Measurements from ENCODE around the gene CACNA1I. TPM values are rescaled to one million over a fixed set of nuclear protein-coding genes. Genes with fewer than 3 reads are reported as not detected.

The CACNA1I gene
- total and polyA plus RNA-seq, 2 donors (not counting 3 experiments of a cell fraction or from before 2014, with no cell fraction given), result not detected

- intact Hi-C loops (cut with micrococcal nuclease), result no loop called here
- Histone ChIP-seq H3K27ac (ENCODE audit: insufficient read depth, low read depth, low read length) (no peak overlapping the region), H3K4me2 (ENCODE audit: insufficient read depth, low read length) (no peak overlapping the region), H4K20me1 (replicated peaks; ENCODE audit: control insufficient read depth, extremely low read depth, insufficient read depth, low read length) (no peaks in the 10 kb centered on the region), H3K4me1 (ENCODE audit: control insufficient read depth, extremely low read depth, insufficient read depth, low read length) (no peaks in the 10 kb centered on the region), H3K36me3 (ENCODE audit: control insufficient read depth in 2 of 2, extremely low read depth in 1 of 2, insufficient read depth in 2 of 2, low read length in 2 of 2) (no peaks in the 10 kb centered on the region), H2AFZ (ENCODE audit: low read depth, low read length) (no peak overlapping the region), H3K4me3 (replicated peaks in 1 of 3; ENCODE audit: insufficient read depth in 1 of 3, low read depth in 1 of 3, low read length in 3 of 3) (no peak overlapping the region), H3K79me2 (ENCODE audit: control insufficient read depth, insufficient read depth, low read length) (no peaks in the 10 kb centered on the region), H3K9me3 (replicated peaks; ENCODE audit: control insufficient read depth, insufficient read depth, low read length) (no peaks in the 10 kb centered on the region), H3K9me1 (replicated peaks; ENCODE audit: control insufficient read depth, extremely low read depth, insufficient read depth, low read length) (no peaks in the 10 kb centered on the region), H3K27me3 (ENCODE audit: control insufficient read depth in 2 of 2, insufficient read depth in 2 of 2, low read length in 2 of 2) (peaks cover 10 to 12% of the 10 kb centered on the region in 2 experiments), H3K9ac (replicated peaks; ENCODE audit: extremely low read depth, insufficient read depth, low read length) (no peak overlapping the region)
- no peak for FAIRE-seq
- POLR2A ChIA-PET, result no interaction called here
- TF ChIP-seq MYC (IDR thresholded peaks at IDR 0.05; ENCODE audit: low read depth, low read length), result no peak
- TF ChIP-seq JUN (IDR thresholded peaks at IDR 0.05; ENCODE audit: borderline replicate concordance, insufficient read depth, insufficient read length, low read depth), result no peak
- no peak for TF ChIP-seq EZH2 (IDR thresholded peaks at IDR 0.05; ENCODE audit: borderline replicate concordance, low read depth, low read length, severe bottlenecking)
- TF ChIP-seq POLR2AphosphoS5 (IDR thresholded peaks at IDR 0.05; ENCODE audit: insufficient read depth, low read depth, low read length), result no peak
- TF ChIP-seq, protein P1, sequence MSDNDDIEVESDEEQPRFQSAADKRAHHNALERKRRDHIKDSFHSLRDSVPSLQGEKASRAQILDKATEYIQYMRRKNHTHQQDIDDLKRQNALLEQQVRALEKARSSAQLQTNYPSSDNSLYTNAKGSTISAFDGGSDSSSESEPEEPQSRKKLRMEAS (IDR thresholded peaks at IDR 0.05; ENCODE audit: insufficient read depth, insufficient read length), result no peak
- no peak for TF ChIP-seq POLR2A (IDR thresholded peaks at IDR 0.05; ENCODE audit: low read depth, low read length)
- no peak for TF ChIP-seq FOS (IDR thresholded peaks at IDR 0.05; ENCODE audit: borderline replicate concordance, insufficient read depth, low read length)
- dilution Hi-C loops (cut with MboI; ENCODE audit: extremely low pct_ligation_motif_present, low sequenced_read_pairs), result no loop called here
- no TSS peak for BruUV-seq (replicated peaks)
- CTCF ChIA-PET, result no interaction called here
- DNase-seq (ENCODE audit: low read depth, low spot score), result no peak
These were observed 118.9 kb downstream of the CACNA1I start for GRCh38 chr22:39689421-39689820.

DNA sequence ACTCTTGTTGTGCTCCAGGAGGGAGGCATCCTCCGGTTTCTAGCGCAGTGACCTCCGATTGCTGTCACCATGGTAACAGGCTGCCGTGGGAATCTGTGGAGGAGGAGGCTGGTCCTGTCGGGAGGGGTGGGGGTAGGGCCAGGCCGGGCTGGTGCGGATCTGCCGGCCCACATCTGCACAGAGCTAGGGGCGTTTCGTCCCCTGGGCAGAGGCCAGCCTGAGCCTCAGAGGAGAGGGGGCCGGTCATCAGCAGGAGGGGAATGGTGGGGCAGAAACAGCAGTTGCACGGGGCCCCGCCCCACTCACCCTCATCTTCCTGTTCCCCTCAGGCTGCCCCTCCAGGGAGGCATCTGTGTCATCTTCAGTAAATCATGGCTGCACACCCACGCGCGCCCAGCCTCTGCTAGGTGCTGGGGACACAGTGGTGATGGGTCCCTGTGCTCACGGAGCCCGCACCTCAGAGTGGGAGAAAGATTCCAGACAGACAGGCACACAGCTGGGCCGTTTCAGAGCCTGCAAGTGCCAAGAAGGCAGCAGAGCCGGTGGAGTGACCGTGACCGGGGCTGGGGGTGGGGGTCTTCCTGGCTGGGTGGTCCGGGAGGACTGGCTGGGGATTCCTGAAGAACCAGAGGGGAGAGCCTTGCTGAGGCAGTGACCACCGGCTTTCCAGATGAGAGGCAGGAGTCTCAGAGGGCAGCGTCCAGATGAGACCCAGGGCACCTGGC is 120.5 kb downstream of the CACNA1I start:
- Histone ChIP-seq H3K36me3 (ENCODE audit: control insufficient read depth in 2 of 2, extremely low read depth in 1 of 2, insufficient read depth in 2 of 2, low read length in 2 of 2) (no peaks in the 10 kb centered on the region), H3K4me1 (ENCODE audit: control insufficient read depth, extremely low read depth, insufficient read depth, low read length) (no peaks in the 10 kb centered on the region), H3K9ac (replicated peaks; ENCODE audit: extremely low read depth, insufficient read depth, low read length) (no peak overlapping the region), H3K27me3 (ENCODE audit: control insufficient read depth in 2 of 2, insufficient read depth in 2 of 2, low read length in 2 of 2) (peaks cover 6 to 9% of the 10 kb centered on the region in 2 experiments), H3K9me1 (replicated peaks; ENCODE audit: control insufficient read depth, extremely low read depth, insufficient read depth, low read length) (no peaks in the 10 kb centered on the region), H3K4me3 (replicated peaks in 1 of 3; ENCODE audit: insufficient read depth in 1 of 3, low read depth in 1 of 3, low read length in 3 of 3) (no peak overlapping the region), H2AFZ (ENCODE audit: low read depth, low read length) (no peak overlapping the region), H3K79me2 (ENCODE audit: control insufficient read depth, insufficient read depth, low read length) (no peaks in the 10 kb centered on the region), H4K20me1 (replicated peaks; ENCODE audit: control insufficient read depth, extremely low read depth, insufficient read depth, low read length) (no peaks in the 10 kb centered on the region), H3K4me2 (ENCODE audit: insufficient read depth, low read length) (no peak overlapping the region), H3K27ac (ENCODE audit: insufficient read depth, low read depth, low read length) (no peak overlapping the region), H3K9me3 (replicated peaks; ENCODE audit: control insufficient read depth, insufficient read depth, low read length) (no peaks in the 10 kb centered on the region)
- FAIRE-seq (no peak), DNase-seq (ENCODE audit: low read depth, low spot score) (no peak)
- intact Hi-C loops (cut with micrococcal nuclease) (no loop called here), dilution Hi-C loops (cut with MboI; ENCODE audit: extremely low pct_ligation_motif_present, low sequenced_read_pairs) (no loop called here)
- no TSS peak for BruUV-seq (replicated peaks)
- TF ChIP-seq MYC (IDR thresholded peaks at IDR 0.05; ENCODE audit: low read depth, low read length) (no peak), POLR2A (IDR thresholded peaks at IDR 0.05; ENCODE audit: low read depth, low read length) (no peak), POLR2AphosphoS5 (IDR thresholded peaks at IDR 0.05; ENCODE audit: insufficient read depth, low read depth, low read length) (no peak), JUN (IDR thresholded peaks at IDR 0.05; ENCODE audit: borderline replicate concordance, insufficient read depth, insufficient read length, low read depth) (no peak), GATA2 (IDR thresholded peaks at IDR 0.05; ENCODE audit: insufficient read depth, insufficient read length, low read depth, low read length) (no peak), EZH2 (IDR thresholded peaks at IDR 0.05; ENCODE audit: borderline replicate concordance, low read depth, low read length, severe bottlenecking) (no peak), FOS (IDR thresholded peaks at IDR 0.05; ENCODE audit: borderline replicate concordance, insufficient read depth, low read length) (no peak)
- TF ChIP-seq, protein P1 (IDR thresholded peaks at IDR 0.05; ENCODE audit: insufficient read depth, insufficient read length), result no peak
- TF ChIP-seq, protein P2, sequence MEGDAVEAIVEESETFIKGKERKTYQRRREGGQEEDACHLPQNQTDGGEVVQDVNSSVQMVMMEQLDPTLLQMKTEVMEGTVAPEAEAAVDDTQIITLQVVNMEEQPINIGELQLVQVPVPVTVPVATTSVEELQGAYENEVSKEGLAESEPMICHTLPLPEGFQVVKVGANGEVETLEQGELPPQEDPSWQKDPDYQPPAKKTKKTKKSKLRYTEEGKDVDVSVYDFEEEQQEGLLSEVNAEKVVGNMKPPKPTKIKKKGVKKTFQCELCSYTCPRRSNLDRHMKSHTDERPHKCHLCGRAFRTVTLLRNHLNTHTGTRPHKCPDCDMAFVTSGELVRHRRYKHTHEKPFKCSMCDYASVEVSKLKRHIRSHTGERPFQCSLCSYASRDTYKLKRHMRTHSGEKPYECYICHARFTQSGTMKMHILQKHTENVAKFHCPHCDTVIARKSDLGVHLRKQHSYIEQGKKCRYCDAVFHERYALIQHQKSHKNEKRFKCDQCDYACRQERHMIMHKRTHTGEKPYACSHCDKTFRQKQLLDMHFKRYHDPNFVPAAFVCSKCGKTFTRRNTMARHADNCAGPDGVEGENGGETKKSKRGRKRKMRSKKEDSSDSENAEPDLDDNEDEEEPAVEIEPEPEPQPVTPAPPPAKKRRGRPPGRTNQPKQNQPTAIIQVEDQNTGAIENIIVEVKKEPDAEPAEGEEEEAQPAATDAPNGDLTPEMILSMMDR (IDR thresholded peaks at IDR 0.05; ENCODE audit: extremely low read depth in 1 of 2, insufficient read depth in 1 of 2, low read depth in 1 of 2, low read length in 2 of 2), result no peak
- POLR2A ChIA-PET, result no interaction called here
- CTCF ChIA-PET, result no interaction called here
